Fibroblast of lung (primary cell): Measurements from ENCODE around the gene APAF1.

ENCODE experiments used
- EZH2 ChIP-seq: IDR thresholded peaks from 2 replicates; pipeline ENCODE4 v1.5.1; 2012; ENCODE audit warnings: low read length, control low read depth, mild to moderate bottlenecking; ENCODE audit errors: missing control alignments
- TF ChIP-seq, protein P1 (sequence below), 2 donors: IDR thresholded peaks in 1 of 2; conservative IDR thresholded peaks in 1 of 2; 1 replicate in 1 of 2; 2 replicates in 1 of 2; pipeline ENCODE4 v1.5.1; 2011 to 2012; ENCODE audit warnings: low read length in 2 of 2, control low read depth in 1 of 2, inconsistent platforms in 1 of 2, low read depth in 1 of 2, mild to moderate bottlenecking in 1 of 2

DNA sequence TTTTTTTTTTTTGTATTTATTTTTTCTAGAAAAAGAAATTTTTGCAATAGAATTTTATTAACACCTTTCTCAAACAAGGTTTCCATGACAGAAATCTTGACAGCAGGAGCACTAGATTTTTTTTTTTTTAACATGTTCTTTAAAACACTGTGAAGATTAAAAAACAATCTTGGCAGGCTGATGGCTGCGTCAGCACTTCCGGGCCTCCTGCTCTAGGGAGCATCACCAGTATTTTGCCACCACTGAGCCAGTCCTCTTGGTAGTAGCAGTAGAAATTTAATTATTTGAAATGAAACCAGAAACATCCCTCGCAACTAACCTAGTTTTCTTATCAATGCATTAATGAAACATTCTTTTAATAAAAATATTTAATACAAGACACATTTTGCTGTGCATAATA, 99.6 kb downstream of the APAF1 start:
- TF ChIP-seq EZH2 = no peak
- TF ChIP-seq, protein P1, sequence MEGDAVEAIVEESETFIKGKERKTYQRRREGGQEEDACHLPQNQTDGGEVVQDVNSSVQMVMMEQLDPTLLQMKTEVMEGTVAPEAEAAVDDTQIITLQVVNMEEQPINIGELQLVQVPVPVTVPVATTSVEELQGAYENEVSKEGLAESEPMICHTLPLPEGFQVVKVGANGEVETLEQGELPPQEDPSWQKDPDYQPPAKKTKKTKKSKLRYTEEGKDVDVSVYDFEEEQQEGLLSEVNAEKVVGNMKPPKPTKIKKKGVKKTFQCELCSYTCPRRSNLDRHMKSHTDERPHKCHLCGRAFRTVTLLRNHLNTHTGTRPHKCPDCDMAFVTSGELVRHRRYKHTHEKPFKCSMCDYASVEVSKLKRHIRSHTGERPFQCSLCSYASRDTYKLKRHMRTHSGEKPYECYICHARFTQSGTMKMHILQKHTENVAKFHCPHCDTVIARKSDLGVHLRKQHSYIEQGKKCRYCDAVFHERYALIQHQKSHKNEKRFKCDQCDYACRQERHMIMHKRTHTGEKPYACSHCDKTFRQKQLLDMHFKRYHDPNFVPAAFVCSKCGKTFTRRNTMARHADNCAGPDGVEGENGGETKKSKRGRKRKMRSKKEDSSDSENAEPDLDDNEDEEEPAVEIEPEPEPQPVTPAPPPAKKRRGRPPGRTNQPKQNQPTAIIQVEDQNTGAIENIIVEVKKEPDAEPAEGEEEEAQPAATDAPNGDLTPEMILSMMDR (conservative IDR thresholded peaks at IDR 0.05 in 1 of 2, IDR thresholded peaks at IDR 0.05 in 1 of 2; ENCODE audit: low read depth in 1 of 2, low read length in 2 of 2) = no peak
